GM21825 (cell line): ENCODE results near the gene C14orf119.

Source experiments
- ATAC-seq: cut with Tn5 transposase; IDR thresholded peaks from one replicate; pipeline ENCODE4 v1.9.1; 2021; ENCODE audit warnings: mild to moderate bottlenecking, moderate library complexity; ENCODE audit not compliant: unreplicated experiment

The C14orf119 gene

DNA sequence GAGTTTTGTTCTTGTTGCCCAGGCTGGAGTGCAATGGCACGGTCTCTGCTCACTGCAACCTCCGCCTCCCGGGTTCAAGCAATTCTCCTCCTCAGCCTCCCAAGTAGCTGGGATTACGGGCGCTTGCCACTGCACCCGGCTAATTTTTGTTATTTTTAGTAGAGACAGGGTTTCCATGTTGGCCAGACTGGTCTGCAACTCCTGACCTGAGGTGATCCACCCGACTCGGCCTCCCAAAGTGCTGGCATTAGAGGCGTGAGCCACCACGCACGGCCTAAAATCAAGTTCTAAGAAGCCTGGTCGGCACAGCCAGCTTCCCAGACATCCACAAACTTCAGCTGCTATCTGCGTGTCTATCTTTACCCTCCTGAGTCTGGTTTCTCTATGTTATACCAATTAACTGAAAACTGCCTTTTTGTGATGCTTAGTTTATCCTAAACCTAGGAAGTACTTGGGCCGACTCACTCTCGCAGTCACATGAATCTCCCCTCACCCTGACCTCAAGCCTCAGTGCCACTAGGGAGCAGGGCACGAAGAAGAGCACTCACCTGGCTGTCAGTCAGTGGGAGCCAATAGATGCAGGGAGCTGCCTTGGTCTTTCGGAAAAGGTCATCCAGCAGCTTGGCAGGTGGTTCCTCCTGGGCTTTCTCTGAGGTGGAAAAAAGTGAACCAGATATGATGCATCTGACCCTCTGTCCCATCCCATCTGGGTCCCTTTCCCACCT, 34.6 kb upstream of the C14orf119 start:
- ATAC-seq = no peak

DNA sequence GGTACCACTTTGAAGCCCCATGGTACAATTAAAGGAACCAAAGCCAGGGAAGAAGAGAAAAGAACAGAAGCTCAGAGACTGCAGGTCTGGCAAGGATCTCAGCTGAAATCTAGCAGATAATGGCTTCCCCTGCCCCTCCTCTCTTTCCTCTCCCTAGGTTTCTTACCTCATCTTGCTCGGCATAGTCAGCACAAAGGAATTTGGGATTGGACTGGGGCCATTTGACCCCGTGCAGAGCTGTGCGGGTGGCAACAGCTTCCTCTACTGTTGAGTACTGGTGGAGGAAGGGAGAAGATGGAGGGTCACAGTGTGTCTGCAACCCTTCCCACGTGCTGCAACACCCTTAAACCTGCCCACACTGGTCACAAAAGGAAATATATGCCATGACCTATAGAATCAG, 33.3 kb upstream of the C14orf119 start:
- ATAC-seq = no peak

- ATAC-seq = no peak
Observed at GRCh38 chr14:23063601-23064000, 31.7 kb upstream of the C14orf119 start.

- ATAC-seq = no peak
Observed at GRCh38 chr14:23066368-23066767, 28.9 kb upstream of the C14orf119 start.

- ATAC-seq = no peak
Observed at GRCh38 chr14:23066855-23067744, 28.2 kb upstream of the C14orf119 start.

GRCh38 chr14:23067847-23068788, 27.2 kb upstream of the C14orf119 start:
- ATAC-seq = no peak

- ATAC-seq = peak; percentile 73
Observed at GRCh38 chr14:23068789-23069412, 26.4 kb upstream of the C14orf119 start.

GRCh38 chr14:23069413-23069806, 25.9 kb upstream of the C14orf119 start:
- ATAC-seq = no peak

DNA sequence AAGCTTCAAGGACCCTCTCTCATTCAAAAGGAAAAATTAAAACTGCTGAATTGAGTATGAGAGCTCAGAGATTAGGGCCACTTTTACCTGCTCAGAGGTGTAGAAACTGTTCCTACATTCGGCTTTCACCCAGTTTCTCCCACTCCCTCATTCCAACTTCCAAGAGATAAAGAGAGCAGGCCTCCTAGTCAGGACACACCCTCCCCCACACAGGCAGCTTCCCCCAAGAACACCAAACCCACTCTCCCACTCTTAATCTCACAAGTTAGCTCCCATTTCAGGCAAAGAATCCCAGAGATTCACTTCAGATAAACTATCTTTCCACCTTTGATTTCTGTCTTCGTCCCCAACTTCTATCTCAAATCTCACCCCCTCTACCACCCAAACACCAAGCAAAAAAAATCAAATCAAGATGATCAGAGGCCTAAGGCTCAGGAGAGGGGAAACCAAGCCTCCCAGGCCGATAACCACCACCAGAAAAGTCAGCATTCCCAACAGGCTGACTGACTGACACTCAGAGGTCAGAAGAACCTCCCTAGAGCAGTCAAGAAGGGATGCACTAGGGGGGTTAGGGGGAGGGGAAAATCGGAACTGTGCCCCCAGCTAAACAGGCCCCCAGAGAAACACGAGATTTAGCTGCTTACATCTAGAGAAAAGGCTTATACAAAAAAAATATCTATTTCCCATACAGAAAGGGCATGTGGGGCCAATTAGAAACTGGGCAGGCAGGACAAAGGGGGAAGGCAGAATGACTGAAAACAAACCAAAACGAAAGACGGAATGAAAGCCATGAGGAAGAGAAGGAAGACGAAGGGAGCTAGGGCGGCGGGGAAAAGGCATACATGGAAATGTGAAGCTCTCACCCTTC, 24.8 kb upstream of the C14orf119 start:
- ATAC-seq = no peak

- ATAC-seq = peak; percentile 86
Observed at GRCh38 chr14:23071244-23071920, 23.9 kb upstream of the C14orf119 start.

GRCh38 chr14:23071921-23072539, 23.3 kb upstream of the C14orf119 start:
- ATAC-seq = no peak

- ATAC-seq = no peak
Observed at GRCh38 chr14:23074906-23075305, 20.4 kb upstream of the C14orf119 start.

- no peak for ATAC-seq
Observed at GRCh38 chr14:23076785-23077408, 18.4 kb upstream of the C14orf119 start.

DNA sequence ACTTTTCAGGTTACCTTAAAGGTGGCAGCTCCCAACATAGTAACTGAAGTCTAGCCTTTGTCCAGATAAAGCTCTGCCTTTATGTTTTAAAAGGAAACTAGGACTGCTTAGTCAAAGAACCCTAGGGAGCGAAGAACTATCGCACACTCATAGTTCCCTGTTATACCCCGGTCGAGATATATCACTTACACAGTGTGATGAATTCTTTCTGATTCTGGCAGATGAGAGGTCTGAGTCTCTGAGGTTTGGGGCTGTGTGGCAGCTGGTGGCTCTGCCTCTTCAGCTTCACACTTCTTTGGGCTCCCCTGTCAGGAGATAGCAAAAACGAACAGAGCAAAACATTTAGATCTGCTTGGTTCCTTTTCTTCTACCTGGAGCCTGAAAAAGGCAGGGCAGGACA, 17.3 kb upstream of the C14orf119 start:
- no peak for ATAC-seq

DNA sequence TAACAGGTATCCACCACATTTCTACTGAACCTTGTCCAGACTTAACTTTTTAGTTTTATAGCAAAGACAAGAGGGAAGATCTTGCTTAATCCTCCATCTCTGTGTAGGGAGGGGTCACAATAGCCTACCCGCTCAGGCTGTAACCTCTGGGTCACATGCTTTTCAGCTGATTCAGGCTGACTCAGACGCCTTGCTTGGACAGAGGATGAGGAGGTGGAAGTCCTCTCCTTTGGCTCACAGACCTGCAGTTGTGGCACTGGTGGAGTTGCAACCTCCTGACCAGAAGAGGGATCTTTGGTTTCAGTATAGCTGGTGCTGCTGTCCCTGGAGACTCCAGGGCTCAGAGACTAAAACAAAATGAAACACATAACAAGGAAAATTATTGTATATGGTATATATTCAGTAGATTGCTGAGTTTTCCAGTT, 16.6 kb upstream of the C14orf119 start:
- no peak for ATAC-seq

GRCh38 chr14:23079716-23080115, 15.6 kb upstream of the C14orf119 start:
- no peak for ATAC-seq

- no peak for ATAC-seq
Observed at GRCh38 chr14:23080474-23080873, 14.8 kb upstream of the C14orf119 start.

- ATAC-seq = no peak
Observed at GRCh38 chr14:23085458-23085857, 9.8 kb upstream of the C14orf119 start.
